RKO (cell line): Measurements from ENCODE around the gene TJP3.

Experiments
- DNase-seq: peaks from one replicate; pipeline ENCODE4 v3.0.0-alpha.2; 2016; ENCODE audit warnings: low spot score

The TJP3 gene

DNA sequence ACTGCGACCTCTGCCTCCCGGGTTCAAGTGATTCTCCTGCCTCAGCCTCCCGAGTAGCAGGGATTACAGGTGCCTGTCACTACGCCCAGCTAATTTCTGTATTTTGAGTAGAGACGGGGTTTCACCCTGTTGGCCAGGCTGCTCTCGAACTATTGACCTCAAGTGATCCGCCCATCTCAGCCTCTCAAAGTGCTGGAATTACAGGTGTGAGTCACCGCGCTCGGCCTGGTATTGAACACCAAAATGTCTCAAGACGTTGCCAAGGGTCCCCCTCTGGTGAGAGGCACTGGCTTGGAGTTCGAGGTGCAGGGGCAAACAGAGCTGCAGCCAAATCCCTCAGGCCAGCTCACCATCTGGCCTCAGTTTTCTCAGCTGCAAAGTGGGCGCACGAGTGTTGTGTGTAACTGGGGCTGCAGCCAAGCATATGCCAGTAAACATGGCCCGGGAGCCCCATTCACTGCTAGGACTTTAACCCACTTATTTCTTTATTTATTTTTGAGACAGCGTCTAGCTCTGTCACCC lies 8.0 kb downstream of the TJP3 start:
- DNase-seq, result no peak

DNA sequence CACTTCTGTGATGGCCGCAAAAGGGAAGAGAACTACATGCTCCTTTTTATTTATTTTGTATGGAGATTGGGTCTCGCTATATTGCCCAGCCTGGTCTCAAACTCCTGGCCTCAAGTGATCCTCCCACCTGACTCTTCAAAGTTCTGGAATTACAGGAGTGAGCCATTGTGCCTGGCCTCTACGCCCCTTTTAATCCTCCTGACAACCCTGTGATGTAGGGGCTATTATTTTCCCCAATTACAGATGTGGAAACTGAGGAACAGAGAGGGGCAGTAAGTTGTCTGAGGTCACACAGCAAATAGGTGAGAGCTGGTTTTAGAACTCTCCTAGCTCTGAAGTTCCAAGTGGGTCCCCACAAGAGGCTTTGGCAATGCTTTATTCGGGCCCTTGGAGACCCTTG lies 11.7 kb downstream of the TJP3 start:
- no peak for DNase-seq

DNA sequence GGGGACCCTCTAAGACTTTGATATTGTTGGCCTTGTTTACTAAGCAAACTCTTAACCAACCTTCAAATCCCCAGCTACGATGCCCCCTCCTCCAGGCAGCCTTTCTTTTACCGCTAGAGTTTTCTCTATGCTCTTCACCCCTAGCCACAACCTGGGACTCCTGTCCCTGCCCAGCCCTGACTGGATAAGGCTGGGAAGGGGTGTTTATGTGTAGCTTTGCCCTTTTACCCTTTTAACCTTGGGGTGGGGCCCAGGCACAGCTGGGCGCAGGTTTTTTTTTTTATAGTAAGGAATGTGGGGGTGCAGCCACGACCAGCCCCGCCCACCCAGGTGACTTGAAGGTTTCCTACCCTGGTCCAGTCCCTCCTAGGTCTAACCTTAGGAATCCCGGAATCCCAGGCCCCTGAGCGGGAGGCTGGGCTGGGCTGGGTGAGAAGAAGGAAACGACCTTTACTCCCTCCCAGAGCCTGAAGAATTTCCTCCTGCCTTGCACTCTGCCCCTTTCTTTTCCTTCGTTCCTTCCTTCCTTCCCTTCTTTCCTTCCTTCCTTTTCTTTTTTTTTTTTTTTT lies 12.2 kb downstream of the TJP3 start:
- DNase-seq, result no peak

DNA sequence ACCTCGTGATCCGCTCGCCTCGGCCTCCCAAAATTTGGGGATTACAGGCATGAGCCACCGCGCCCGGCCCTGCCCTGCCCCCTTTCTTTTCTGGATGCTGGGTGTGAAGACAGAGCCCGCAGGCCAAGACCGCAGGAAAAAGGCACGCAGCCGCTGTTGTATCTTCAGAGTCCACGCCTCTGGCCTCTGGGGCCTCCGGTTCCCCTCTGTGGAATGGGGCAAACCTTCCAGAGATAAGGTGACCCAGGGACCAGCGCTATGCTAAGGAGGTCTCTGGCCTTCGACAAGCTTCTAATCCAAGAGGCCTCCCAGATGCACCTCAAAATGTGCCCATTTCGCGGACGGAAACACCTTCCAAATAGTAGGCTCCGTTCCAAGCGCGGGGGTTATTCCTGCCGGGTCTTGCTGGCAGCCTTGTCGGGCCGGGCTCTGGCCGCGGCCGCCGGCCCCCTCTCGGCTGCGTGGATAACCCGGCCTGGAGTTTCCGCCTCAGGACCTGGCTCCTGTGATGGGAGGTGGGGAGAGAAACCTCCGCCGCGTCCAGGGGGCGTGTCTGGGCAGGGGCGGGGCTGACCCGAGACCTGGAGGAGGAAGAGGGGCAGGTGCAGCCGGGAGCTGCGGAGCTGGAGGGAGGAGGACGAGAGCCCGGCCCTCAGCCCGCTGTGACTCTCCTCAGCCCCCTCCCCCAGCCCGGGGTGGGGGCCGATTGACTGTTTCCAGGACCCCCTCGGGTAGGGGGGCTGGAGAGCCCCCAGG lies 13.1 kb downstream of the TJP3 start:
- peak; percentile 79 for DNase-seq

DNA sequence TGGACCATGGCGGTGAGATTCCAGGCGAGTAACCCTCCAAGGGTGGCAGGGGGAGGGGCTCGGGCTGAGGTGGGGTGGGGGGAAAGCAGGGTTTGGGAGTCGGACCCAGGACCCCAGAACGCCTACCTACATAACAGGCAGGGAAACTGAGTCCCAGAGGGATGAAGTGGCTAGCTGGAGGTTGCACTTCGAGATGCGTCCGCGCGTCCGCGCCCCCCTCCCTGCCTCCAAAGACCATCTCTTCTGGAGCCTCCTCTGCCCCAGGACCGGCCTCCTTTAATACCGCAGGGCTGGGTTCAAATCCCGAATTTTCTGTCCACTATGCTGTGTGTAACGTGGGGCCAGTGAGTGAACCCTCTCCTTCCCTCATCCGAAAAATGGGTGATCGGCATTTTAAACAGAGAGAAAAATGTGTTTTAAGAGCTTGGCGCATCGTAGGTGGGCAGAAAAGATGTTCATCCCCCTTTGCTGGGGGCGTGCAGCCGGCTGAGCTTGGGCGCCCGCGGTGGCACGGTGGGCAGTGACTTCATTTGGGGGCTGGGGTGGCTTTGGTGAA lies 13.8 kb downstream of the TJP3 start:
- no peak for DNase-seq

DNA sequence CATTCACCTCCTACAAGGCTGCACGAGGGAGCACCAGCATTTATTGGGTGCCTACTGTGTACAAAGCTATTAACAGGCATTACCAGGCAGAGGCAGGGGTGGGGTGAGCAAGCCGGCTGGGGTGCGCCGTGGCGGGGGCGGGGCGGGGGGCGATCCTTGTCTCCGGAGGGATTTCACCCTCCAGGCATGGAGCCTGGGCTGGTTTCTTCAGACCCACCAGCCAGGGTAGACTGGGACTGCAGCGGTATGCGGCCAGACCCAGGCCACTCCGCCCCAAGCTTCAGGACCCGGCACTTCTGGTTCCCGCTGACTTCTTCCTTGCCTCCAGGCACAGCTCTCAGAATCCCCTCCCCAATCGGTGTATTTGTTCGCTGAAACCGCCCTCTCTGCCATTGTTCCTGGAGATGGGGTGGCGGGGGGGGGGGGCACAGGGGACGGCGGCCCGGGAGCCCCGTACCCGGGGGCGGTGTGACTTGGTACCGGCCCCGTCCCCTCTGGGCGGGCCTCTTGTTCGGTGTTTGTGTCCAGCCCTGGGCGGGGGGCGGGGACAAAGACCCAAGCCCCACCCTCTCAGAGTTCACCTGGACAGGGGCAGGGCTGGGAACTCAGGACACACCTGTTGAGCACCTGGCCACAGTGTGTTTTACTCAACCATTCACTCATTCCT lies 14.4 kb downstream of the TJP3 start:
- no peak for DNase-seq

DNA sequence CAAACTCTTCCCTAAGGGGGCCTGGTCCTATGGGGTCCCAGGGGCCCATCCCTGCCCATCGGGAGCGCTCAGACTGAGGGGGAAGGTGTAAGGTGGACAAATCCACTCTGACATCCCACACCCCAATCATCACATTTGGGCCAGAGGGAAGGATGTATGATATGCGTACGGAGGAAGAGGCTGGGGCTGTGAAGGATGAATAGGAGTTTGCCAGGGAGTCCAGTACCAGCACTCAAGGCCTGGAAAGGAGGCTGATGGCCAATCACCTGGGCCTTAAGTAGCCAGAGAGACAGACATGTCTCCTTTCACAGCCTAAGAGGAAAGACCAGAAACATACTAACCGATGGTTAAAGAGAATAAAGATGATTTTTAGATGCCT lies 14.9 kb downstream of the TJP3 start:
- DNase-seq, result no peak

DNA sequence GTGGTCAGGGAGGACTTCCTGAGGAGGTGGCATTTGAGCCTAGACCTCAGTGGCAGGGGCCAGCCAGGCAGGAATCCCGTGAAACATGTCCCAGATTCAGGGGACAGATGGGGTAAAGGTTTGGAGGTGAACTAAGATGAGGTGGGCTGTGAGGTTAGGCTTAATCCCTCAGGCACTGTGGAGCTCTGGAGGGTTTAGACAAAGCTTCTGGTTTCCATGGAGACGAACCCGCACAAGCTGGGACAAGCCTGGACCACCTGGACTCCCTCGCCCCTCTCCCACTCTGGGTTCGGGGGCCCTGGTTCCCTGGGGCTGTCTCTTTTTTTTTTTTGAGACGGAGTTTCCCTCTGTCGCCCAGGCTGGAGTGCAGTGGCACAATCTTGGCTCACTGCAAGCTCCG lies 15.7 kb downstream of the TJP3 start:
- no peak for DNase-seq

DNA sequence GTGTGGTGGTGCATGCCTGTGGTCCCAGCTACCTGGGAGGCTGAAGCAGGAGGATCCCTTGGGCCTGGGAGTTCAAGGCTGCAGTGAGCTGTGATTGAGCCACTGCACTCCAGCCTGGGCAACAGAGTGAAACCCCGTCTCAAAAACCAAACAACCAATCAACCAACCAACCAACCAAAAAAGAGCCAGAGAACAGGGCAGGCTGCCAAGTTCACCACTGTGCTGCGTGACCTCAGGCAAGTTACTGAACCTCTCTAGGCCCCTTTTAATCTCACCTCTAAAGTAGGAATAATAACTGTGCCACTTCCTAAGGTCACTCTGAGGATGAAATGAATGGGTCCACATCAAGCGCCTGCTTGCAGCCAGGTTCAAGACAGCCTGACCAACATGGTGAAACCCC lies 16.9 kb downstream of the TJP3 start:
- no peak for DNase-seq

DNA sequence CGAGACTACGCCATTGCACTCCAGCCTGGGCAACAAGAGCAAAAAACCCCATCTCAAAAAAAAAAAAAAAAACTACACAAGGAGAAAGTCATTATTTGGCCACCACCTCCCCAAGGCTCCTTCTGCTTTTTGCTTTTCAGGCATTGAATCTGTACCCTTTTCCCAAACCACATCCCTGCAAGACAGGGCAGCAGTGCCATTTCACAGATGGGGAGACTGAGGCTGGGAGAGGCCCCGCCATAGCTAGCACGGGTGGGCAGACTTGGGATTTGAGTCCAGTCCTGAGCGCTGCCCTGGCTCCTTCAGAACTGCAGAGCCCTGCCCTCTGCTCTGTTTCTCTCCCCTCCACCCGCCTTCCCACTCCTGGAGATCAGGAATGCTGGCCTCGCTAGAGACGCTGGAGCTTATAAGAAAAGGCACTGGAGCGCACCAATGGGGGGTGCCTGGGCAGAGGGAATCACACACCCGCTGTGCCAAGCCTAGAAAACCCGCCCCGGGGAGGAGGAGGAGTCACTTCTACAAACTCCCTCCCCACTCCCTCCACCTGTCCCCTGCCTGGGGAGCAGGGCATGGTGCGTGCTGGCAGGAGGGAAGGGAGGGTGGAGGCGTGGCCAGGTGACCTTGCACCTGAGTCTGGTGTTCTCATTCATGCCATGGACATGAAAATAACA lies 17.6 kb downstream of the TJP3 start:
- DNase-seq, result no peak

DNA sequence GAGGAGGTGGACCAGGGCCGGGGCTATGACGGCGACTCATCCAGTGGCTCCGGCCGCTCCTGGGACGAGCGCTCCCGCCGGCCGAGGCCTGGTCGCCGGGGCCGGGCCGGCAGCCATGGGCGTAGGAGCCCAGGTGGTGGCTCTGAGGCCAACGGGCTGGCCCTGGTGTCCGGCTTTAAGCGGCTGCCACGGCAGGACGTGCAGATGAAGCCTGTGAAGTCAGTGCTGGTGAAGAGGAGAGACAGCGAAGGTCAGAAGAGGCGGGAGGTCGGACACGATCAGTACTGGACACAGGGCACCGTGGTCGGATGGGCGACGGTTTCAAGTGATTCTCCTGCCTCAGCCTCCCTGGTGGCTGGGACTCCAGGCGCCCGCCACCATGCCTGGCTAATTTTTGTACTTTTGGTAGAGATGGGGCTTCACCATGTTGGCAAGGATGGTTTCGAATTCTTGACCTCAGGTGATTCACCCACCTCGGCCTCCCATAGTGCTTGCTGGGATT lies 22.3 kb downstream of the TJP3 start:
- no peak for DNase-seq

DNA sequence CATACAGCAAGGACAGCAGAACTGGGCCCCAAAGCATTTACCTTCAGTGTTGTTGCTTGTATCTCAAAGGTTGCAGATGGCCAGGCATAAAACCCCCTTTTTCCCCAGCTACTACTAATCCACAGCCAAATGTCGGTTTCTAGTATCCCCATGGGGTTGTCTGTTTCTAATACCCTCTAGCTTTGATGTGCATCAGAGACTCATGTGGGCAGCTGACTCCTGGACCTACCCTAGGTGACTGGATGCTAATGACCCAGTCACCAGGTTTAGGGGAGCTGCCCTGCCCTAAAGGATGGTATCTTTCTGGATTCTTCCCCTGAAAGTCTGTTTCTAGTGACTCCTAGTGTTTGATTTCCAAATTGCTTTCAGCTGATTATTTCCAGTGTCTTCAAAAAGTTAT lies 23.9 kb downstream of the TJP3 start:
- no peak for DNase-seq

DNA sequence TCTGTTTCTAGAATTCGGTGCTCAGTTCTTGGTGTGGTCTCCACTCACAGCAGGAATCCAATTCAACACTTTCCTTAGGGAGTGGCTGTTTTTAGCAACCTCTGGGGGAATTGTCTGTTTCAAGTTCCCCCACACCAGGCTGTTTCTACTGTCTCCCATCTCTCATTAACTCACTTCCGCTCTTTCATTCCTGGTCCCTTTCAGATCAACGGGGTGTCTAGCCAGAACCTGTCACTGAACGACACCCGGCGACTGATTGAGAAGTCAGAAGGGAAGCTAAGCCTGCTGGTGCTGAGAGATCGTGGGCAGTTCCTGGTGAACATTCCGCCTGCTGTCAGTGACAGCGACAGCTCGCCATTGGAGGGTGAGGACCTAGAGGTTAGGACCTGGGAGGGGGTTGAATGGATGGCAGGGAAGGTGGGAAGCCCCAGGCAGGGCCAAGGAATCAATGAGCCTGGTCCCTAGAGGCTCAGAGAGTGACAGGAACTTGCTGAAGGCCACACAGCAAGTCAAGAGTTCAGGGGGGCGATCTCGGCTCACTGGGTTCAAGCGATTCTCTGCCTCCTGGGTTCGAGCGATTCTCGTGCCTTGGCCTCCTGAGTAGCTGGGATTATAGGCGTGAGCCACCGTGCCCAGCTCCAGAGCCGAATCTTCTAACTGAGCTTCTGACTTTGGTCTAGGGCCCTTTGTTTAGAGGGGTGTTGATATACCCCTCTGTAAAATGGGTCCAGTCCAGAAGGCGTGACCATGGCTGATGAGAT lies 25.5 kb downstream of the TJP3 start:
- no peak for DNase-seq

DNA sequence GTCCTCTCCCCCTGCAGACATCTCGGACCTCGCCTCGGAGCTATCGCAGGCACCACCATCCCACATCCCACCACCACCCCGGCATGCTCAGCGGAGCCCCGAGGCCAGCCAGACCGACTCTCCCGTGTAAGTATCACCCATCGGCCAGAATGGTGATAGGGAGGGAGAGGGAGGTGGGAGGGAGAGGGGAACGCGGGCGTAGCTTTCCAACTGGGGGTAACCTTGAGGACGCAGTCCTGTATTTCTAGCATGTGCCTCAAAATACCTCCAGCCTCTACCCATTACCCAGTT lies 26.1 kb downstream of the TJP3 start:
- DNase-seq, result no peak

DNA sequence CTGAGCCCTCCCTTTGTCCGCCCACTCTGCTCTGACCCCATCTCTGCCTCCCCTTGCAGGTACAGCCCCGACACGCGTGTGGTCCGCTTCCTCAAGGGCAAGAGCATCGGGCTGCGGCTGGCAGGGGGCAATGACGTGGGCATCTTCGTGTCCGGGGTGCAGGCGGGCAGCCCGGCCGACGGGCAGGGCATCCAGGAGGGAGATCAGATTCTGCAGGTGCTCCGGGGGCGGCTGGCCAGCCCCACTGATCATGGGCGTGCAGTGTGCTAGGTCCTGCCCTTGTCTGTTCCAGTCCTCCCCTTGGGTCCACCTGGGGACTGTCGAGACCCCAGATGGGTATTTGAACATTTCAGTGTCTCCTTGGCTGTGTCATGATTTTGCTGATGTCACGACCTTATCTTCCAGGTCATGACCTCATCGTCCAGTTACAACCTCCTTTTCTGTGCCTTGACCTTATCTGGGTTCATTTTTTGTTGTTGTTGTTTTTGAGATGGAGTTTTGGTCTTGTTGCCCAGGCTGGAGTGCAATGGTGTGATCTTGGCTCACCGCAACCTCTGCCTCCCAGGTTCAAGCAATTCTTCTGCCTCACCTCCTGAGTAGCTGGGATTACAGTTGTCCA lies 28.0 kb downstream of the TJP3 start:
- no peak for DNase-seq

DNA sequence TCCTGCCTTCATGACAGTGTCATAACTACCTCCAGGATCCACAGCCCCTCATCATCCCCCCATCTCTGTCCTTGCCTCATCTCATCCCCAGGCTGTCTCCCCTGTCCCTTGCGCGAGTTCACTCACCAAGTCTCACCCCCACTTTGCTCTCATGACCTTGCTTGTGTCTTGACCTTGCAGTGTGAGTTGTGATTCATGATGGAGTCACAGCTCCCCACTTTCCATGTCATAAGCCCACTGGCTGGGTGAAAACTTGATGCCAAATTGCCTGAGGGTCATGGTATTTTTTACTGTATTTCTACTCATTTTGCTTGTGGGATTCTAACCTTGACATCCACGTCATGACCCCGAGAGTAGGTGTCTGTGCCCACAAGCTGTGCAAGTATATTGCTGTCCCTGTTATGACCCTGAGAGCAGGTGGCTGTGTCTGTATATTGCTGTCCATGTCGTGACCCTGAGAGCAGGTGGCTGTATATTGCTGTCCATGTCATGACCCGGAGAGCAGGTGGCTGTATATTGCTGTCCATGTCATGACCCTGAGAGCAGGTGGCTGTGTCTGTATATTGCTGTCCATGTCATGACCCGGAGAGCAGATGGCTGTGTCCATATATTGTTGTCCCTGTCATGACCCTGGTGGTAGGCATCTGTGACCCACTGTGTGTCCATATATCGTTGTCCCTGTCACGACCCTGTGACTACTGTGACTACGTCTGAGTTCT lies 29.5 kb downstream of the TJP3 start:
- no peak for DNase-seq

DNA sequence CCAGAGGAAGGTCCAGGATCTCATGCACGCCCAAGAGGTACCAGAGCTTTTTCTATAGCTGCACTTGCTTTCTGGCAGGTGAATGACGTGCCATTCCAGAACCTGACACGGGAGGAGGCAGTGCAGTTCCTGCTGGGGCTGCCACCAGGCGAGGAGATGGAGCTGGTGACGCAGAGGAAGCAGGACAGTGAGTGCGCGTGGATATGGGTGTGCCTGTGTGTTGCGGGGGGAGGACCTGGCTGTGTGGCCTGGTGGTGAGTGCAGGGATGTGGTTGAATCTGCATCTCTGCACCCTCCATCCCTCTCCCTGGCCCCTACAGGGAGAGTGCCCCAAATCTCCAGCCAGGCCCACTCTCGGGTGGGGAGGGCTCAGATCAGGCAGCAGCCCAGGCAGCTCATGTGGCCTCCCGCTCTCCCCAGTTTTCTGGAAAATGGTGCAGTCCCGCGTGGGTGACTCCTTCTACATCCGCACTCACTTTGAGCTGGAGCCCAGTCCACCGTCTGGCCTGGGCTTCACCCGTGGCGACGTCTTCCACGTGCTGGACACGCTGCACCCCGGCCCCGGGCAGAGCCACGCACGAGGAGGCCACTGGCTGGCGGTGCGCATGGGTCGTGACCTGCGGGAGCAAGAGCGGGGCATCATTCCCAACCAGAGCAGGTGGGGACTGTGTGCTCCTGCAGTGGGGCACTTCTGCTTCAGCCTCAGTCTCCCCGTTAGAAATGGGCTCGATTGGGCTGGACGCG lies 30.5 kb downstream of the TJP3 start:
- no peak for DNase-seq

DNA sequence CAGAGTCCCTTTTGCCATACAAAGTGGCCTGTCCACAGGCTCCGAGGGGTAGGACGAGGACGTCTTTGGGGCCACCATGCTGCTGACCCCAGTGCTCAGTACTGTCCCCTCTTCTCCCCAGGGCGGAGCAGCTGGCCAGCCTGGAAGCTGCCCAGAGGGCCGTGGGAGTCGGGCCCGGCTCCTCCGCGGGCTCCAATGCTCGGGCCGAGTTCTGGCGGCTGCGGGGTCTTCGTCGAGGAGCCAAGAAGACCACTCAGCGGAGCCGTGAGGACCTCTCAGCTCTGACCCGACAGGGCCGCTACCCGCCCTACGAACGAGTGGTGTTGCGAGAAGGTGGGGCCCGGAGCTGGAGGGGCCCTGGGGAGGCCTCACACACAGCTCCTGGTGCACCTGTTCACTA lies 32.2 kb downstream of the TJP3 start:
- no peak for DNase-seq

DNA sequence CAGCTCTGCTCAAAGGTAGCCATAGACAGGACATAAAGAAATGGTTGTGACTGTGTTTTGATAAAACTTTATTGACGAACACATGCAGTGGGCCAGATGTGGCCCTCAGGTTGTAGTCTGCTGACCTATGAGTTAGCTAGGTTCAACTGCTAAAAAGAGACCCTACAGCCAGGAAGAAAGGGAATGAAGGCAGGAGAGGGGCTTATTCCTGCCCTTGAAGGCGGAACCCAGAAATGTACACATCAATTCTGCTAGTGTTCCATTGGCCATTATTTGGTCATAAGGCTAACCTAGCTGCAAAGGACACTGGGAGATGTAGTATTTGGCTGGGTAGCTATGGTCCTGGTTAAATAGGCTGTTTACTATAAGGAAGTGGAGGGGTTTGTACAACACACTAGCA lies 35.3 kb downstream of the TJP3 start:
- peak; percentile 68 for DNase-seq
